ENCODE measurements around the gene ANO4. TPM values are rescaled to one million over a fixed set of nuclear protein-coding genes. Genes with fewer than 3 reads are reported as not detected.
A peak's percentile ranks its signal among the peaks of the same experiment; 100 is the strongest.

Gene ANO4
- total and polyA plus RNA-seq, 2 of the 8 experiments (the other 6 are each of a cell fraction or from before 2014, with no cell fraction given): 1.1 to 3.4 TPM

- H3K27me3 ChIP-seq (replicated peaks in 1 of 4; ENCODE audit: control insufficient read depth in 3 of 4, extremely low read depth in 1 of 4, insufficient read depth in 3 of 4, low read length in 3 of 4): no peaks in the 10 kb centered on the region
- H3K36me3 ChIP-seq (ENCODE audit: control insufficient read depth in 2 of 4, insufficient read depth in 4 of 4, low read length in 3 of 4): no peaks in the 10 kb centered on the region
- H3K23ac ChIP-seq (ENCODE audit: insufficient read length): no peak overlapping the region
- no peak overlapping the region for H4K8ac ChIP-seq (ENCODE audit: extremely low read depth, insufficient read depth, low read length)
- no peak overlapping the region for H3K9ac ChIP-seq (replicated peaks in 1 of 4; ENCODE audit: extremely low read depth in 1 of 4, low read depth in 3 of 4, low read length in 3 of 4)
- H3K27ac ChIP-seq (ENCODE audit: low read depth, low read length): no peak overlapping the region
- DNase-seq (ENCODE audit: low read depth in 1 of 2, low spot score in 2 of 2) (no peak), FAIRE-seq (no peak)
- H2BK12ac ChIP-seq (ENCODE audit: low read depth, low read length): no peak overlapping the region
- no peak overlapping the region for H2BK15ac ChIP-seq (ENCODE audit: low read length)
- H3K4ac ChIP-seq (replicated peaks; ENCODE audit: insufficient read length, low read depth, low read length): no peak overlapping the region
- ChIA-PET POLR2A (ENCODE audit: partially characterized antibody) (no interaction called here), CTCF (ENCODE audit: partially characterized antibody) (interaction anchor here (1.3 to 1.9 kb wide), 2 partner anchors 16 to 107 kb away, joined by 5 read pairs; partner anchors contain the start of gene ANO4)
- H2AFZ ChIP-seq (ENCODE audit: low read length): no peak overlapping the region
- no peaks in the 10 kb centered on the region for H4K20me1 ChIP-seq (replicated peaks in 1 of 2; ENCODE audit: control insufficient read depth in 1 of 2, insufficient read depth in 2 of 2, low read length in 2 of 2)
- 44% methylated on average over 1 of the region's 1 CpG; no CpG with 5 or more reads in 1 of the 2 experiments for WGBS, 2 experiments (ENCODE audit: extremely low coverage in 1 of 2, insufficient coverage in 1 of 2, insufficient read length in 1 of 2, insufficient replicate concordance in 2 of 2, low coverage in 1 of 2, low lambda C conversion rate in 2 of 2, missing lambda C conversion rate in 1 of 2)
- H3K79me2 ChIP-seq (ENCODE audit: control insufficient read depth in 1 of 2, insufficient read depth in 2 of 2, low read length in 2 of 2): no peaks in the 10 kb centered on the region
- H2BK20ac ChIP-seq (ENCODE audit: low read length): no peak overlapping the region
- no peak overlapping the region for H3K14ac ChIP-seq (ENCODE audit: insufficient read length)
- H2AK5ac ChIP-seq (ENCODE audit: low read depth, low read length): no peak overlapping the region
- no peak overlapping the region for H4K5ac ChIP-seq (ENCODE audit: insufficient read length, low read depth, low read length)
- H3K23me2 ChIP-seq (ENCODE audit: low read depth, low read length): no peaks in the 10 kb centered on the region
- H3K4me3 ChIP-seq (ENCODE audit: extremely low read depth in 1 of 4, insufficient read depth in 2 of 4, low read depth in 3 of 4, low read length in 4 of 4): no peak overlapping the region
- H4K91ac ChIP-seq (replicated peaks; ENCODE audit: insufficient read length, low read length): no peak overlapping the region
- no peak overlapping the region for H3K18ac ChIP-seq (ENCODE audit: extremely low read depth, low read length)
- no peaks in the 10 kb centered on the region for H3K79me1 ChIP-seq (ENCODE audit: low read depth, low read length)
- H3K9me3 ChIP-seq (ENCODE audit: insufficient read depth in 2 of 2, low read depth in 1 of 2, low read length in 1 of 2): no peaks in the 10 kb centered on the region
- peaks cover 0 to 8% (median 4%) of the 10 kb centered on the region in 4 experiments; a peak in 4 of 7 replicates for H3K4me1 ChIP-seq (replicated peaks in 1 of 4; ENCODE audit: control insufficient read depth in 3 of 4, insufficient read depth in 4 of 4, low read length in 3 of 4)
- no peak overlapping the region for H3K56ac ChIP-seq (replicated peaks; ENCODE audit: insufficient read length, low read depth, low read length)
- peak overlapping the region in 1 of 2 experiments; percentile 43; a peak in 1 of 4 replicates for H3K4me2 ChIP-seq (ENCODE audit: insufficient read depth in 1 of 2, low read depth in 2 of 2, low read length in 2 of 2)
- no peak overlapping the region for H2BK120ac ChIP-seq (replicated peaks; ENCODE audit: low read depth, low read length)
- no peak overlapping the region for H2BK5ac ChIP-seq (ENCODE audit: low read depth, low read length)
- no peak for TF ChIP-seq CEBPB (IDR thresholded peaks at IDR 0.05; ENCODE audit: low read depth, low read length)
- no peak for TF ChIP-seq TAF7 (optimal IDR thresholded peaks at IDR 0.05; ENCODE audit: borderline replicate concordance, low read depth, low read length)
- no peak for TF ChIP-seq ASH2L (IDR thresholded peaks at IDR 0.05; ENCODE audit: low read length)
- no peak for TF ChIP-seq GTF2F1 (IDR thresholded peaks at IDR 0.05; ENCODE audit: borderline replicate concordance, low read depth, low read length)
- TF ChIP-seq EGR1 (IDR thresholded peaks at IDR 0.05; ENCODE audit: borderline replicate concordance, low read depth, low read length): no peak
- TF ChIP-seq CHD1 (IDR thresholded peaks at IDR 0.05; ENCODE audit: low read depth, low read length): no peak
- no peak for TF ChIP-seq TEAD4 (IDR thresholded peaks at IDR 0.05; ENCODE audit: low read depth, low read length)
- TF ChIP-seq POU5F1 (IDR thresholded peaks at IDR 0.05; ENCODE audit: low read depth, low read length): no peak
- no peak for TF ChIP-seq BACH1 (IDR thresholded peaks at IDR 0.05; ENCODE audit: low read length)
- TF ChIP-seq RXRA (IDR thresholded peaks at IDR 0.05; ENCODE audit: insufficient read depth, low read depth, low read length): no peak
- TF ChIP-seq KDM1A (IDR thresholded peaks at IDR 0.05; ENCODE audit: borderline replicate concordance, low read length): no peak
- TF ChIP-seq KDM4A (IDR thresholded peaks at IDR 0.05; ENCODE audit: low read depth, low read length, severe bottlenecking): no peak
- no peak for TF ChIP-seq PHF8 (conservative IDR thresholded peaks at IDR 0.05; ENCODE audit: low read depth, low read length)
- TF ChIP-seq POLR2AphosphoS5 (IDR thresholded peaks at IDR 0.05; ENCODE audit: low read depth, low read length): no peak
These were observed 15.5 kb upstream of the ANO4 start for GRCh38 chr12:100778967-100779590.
